Prostate gland (tissue), 2 donors: ENCODE data around the gene MTPN.

Source experiments
- CTCF ChIP-seq, 4 experiments: fragments of 200-600 bp in 2 of 4; fragments of 450-650 bp in 2 of 4; sonication (generic) in 2 of 4; IDR thresholded peaks; 1 replicate in 3 of 4; 2 replicates in 1 of 4; pipeline ENCODE4 v1.5.1; 2016 to 2019; ENCODE audit warnings: antibody characterized with exemption in 4 of 4, mild to moderate bottlenecking in 2 of 4, moderate library complexity in 2 of 4
- POLR2A ChIP-seq: fragments of 450-650 bp; IDR thresholded peaks from one replicate; pipeline ENCODE4 v1.6.1; 2016; ENCODE audit warnings: antibody characterized with exemption, mild to moderate bottlenecking

- TF ChIP-seq CTCF (IDR thresholded peaks at IDR 0.05), result no peak
- no peak for TF ChIP-seq POLR2A
These were observed 17.4 kb downstream of the MTPN start for GRCh38 chr7:135959646-135960363.
